Effector memory CD4-positive, alpha-beta T cell (primary cell): ENCODE data around the gene MSI2.

ENCODE experiments used
- DNase-seq, 3 donors: peaks; one replicate each; pipeline ENCODE4 v3.0.0-alpha.2; 2020
- H3K27ac ChIP-seq: 2 replicates; pipeline ENCODE4 v1.7.0; 2013; ENCODE audit warnings: mild to moderate bottlenecking, low read length, moderate library complexity; ENCODE audit not compliant: insufficient read depth, poor library complexity, severe bottlenecking
- H3K27me3 ChIP-seq: replicated peaks from 2 replicates; pipeline ENCODE4 v1.7.0; 2013; ENCODE audit warnings: mild to moderate bottlenecking, low read length; ENCODE audit not compliant: insufficient read depth, control insufficient read depth, poor library complexity, severe bottlenecking
- H3K36me3 ChIP-seq: 2 replicates; pipeline ENCODE4 v1.7.0; 2013; ENCODE audit warnings: mild to moderate bottlenecking, low read length, moderate library complexity; ENCODE audit not compliant: control insufficient read depth, insufficient read depth
- H3K4me1 ChIP-seq: 2 replicates; pipeline ENCODE4 v1.7.0; 2013; ENCODE audit warnings: low read length, mild to moderate bottlenecking; ENCODE audit not compliant: control insufficient read depth, insufficient read depth, poor library complexity, severe bottlenecking
- H3K4me3 ChIP-seq: 2 replicates; pipeline ENCODE4 v1.7.0; 2013; ENCODE audit warnings: low read length, low read depth, mild to moderate bottlenecking; ENCODE audit not compliant: insufficient read depth, poor library complexity, severe bottlenecking
- H3K9me3 ChIP-seq: 2 replicates; pipeline ENCODE4 v1.7.0; 2013; ENCODE audit warnings: mild to moderate bottlenecking, low read length, moderate library complexity; ENCODE audit not compliant: control insufficient read depth

The MSI2 gene

DNA sequence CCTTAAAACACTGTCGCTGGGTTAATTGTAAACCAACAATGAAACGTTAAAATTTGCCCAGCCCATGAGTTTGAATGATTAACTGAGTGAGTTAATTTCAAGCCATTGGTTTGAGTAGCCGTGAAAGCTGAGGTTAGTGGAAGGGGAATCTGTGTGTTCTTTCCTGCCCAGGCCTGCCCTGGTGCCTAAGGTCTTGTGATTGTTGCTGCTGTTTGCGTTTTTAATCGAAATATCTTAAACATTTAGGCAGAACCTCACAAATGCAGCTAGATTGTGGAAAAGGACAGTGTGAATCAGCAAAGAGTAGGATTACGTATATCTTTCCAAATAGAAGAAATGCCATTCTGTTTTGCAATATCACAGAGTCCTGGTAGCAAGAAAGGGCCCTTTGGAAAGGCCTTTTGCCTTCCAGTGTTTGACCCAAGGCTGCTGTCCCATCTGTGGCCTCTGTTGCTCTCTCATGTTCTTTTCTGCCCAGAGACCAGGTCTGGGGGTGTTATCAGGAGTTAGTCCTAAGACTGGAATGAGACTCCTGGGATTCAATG, 113.8 kb downstream of the MSI2 start:
- no peak overlapping the region for H3K27ac ChIP-seq
- H3K36me3 ChIP-seq: no peaks in the 10 kb centered on the region
- no peak for DNase-seq
- H3K9me3 ChIP-seq: no peaks in the 10 kb centered on the region
- no peaks in the 10 kb centered on the region for H3K4me1 ChIP-seq
- H3K4me3 ChIP-seq: no peak overlapping the region
- no peaks in the 10 kb centered on the region for H3K27me3 ChIP-seq

DNA sequence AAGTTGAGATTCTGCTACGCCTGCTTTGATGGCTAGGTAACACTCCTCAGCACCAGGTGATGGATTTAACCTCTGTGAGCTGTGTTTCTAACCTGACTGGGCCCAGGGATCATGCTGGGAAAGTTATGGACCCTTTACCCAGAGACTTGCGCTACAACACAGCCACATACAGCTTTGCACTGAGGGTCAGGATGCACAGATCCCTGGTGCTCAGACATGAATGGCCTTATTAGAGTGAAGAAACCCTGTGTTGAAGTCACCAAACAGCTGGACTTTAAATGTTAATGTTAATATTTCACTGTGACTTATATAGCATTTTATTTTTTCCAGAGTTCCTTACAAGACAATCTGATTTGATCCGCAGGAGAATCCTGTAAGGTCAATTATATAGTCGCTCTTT, 114.3 kb downstream of the MSI2 start:
- DNase-seq: no peak
- Histone ChIP-seq H3K27me3 (no peaks in the 10 kb centered on the region), H3K27ac (no peak overlapping the region), H3K36me3 (no peaks in the 10 kb centered on the region), H3K4me3 (no peak overlapping the region), H3K9me3 (no peaks in the 10 kb centered on the region), H3K4me1 (no peaks in the 10 kb centered on the region)

DNA sequence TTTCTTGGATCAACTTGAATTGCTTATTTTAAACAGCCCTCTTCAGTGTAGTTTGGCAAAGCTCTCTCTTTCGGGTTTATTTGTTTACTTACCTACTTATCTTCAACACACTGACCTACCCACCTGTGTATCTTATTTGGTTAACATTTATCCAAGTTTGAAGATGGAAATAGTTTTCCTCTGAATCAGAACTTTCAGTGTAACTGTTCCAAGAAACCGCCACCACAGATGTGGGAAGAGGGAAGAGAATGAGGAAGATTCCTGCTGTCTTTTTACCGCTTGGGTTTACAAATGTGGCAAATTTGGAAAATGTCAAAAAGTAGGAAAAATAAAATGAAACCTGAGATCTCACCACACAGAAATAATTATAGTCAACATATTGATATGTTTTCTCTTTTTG, 115.8 kb downstream of the MSI2 start:
- H3K9me3 ChIP-seq: no peaks in the 10 kb centered on the region
- H3K4me1 ChIP-seq: no peaks in the 10 kb centered on the region
- H3K27me3 ChIP-seq: no peaks in the 10 kb centered on the region
- DNase-seq: no peak
- H3K27ac ChIP-seq: no peak overlapping the region
- no peak overlapping the region for H3K4me3 ChIP-seq
- no peaks in the 10 kb centered on the region for H3K36me3 ChIP-seq

DNA sequence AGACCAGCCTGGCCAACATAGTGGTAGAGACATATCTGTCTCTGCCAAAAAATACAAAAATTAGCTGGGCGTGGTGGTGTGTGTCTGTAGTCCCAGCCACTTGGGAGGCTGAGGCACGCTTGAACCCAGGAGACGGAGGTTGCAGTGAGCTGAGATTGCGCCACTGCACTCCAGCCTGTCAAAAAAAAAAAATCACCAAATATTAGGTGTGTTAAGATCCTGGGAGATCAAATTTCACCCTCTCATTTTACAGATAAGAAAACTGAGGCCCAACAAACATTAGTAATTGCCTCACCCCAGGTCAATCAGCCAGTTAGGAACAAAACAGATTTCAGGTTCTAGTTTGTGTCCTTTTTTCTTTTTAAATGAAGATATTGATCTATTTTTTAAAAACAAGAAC, 116.7 kb downstream of the MSI2 start:
- Histone ChIP-seq H3K27ac (no peak overlapping the region), H3K9me3 (no peaks in the 10 kb centered on the region), H3K4me1 (no peaks in the 10 kb centered on the region), H3K36me3 (no peaks in the 10 kb centered on the region), H3K4me3 (no peak overlapping the region), H3K27me3 (no peaks in the 10 kb centered on the region)
- DNase-seq: no peak

DNA sequence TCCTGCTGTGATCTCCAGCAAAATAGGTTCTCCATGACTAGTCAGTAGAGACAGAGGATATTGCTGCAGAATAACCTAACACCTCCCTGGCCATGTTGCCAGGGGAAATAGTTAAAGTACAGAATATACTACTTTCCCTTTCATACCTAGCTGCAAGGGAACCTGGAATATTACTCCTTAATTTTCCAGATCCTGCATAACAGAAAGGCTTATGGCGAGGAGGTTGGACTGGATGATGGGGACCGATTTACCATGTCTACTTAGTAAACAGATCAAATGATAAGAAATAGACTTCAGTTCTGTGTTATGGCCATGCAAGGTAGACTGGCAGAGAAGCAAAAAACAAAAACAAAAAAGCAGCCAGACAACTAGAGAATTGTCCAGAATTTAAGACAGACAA, 117.4 kb downstream of the MSI2 start:
- H3K4me3 ChIP-seq: no peak overlapping the region
- H3K27me3 ChIP-seq: no peaks in the 10 kb centered on the region
- no peak for DNase-seq
- no peaks in the 10 kb centered on the region for H3K36me3 ChIP-seq
- H3K9me3 ChIP-seq: no peaks in the 10 kb centered on the region
- no peak overlapping the region for H3K27ac ChIP-seq
- H3K4me1 ChIP-seq: no peaks in the 10 kb centered on the region

DNA sequence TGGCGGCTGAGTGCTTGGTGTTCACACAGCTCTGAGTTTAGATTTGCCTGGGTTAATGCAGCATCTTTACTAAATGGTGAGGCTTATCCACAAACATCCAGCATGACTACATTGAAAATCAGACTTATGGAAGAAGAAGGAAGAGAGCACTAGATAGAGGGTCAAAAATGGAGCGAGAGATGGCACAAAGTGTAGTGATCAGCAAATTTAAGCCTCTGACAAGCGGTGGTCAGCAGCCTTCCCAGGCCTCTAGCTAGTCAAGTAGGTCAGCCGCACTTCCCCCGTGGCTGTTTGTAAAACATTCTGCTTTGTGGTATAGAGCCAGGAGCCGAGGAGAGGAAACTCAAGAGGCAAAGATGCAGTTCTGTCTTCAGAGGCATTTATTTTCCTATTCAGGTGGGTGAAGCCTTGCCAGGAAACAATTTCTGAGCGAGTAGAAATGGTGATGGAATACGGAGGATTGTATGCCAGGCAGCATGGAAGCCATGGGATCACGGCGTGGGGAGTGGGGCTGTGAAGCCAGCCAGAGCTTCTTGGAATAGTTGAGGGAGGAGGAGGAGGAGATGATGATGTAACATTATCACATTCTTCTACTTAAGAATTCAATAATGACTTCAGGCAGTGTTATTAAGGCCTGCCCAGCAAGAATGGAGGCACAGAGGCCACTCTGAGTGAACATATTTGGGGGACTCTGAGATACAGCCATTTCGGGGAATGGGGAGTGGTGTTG, 118.9 kb downstream of the MSI2 start:
- Histone ChIP-seq H3K27ac (no peak overlapping the region), H3K36me3 (no peaks in the 10 kb centered on the region), H3K4me1 (no peaks in the 10 kb centered on the region), H3K4me3 (no peak overlapping the region), H3K27me3 (no peaks in the 10 kb centered on the region), H3K9me3 (no peaks in the 10 kb centered on the region)
- DNase-seq: no peak

DNA sequence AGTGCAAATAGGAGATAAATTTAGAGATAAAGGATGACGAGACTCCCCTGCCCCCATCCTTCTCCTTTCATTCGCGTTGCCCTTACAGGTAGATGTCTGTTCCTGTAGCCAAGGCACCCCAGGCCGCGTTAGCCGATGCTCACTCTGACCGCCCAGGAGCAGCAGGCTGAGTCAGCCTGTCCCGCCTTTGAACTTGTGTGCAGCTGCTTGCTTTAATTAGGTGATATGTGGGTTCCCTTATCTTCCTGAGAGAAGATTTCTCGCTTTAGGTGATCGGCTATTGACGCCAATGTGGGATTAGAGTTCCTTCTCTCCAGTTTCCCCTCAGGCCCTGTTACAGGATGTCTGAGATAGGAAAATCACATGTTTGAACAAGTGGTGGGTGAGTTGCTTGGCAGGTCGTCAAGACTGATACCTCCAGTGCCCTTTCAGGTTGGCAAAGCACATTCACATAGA, 119.5 kb downstream of the MSI2 start:
- no peaks in the 10 kb centered on the region for H3K36me3 ChIP-seq
- H3K4me1 ChIP-seq: no peaks in the 10 kb centered on the region
- H3K9me3 ChIP-seq: no peaks in the 10 kb centered on the region
- H3K4me3 ChIP-seq: no peak overlapping the region
- H3K27ac ChIP-seq: no peak overlapping the region
- DNase-seq: no peak
- H3K27me3 ChIP-seq: no peaks in the 10 kb centered on the region

DNA sequence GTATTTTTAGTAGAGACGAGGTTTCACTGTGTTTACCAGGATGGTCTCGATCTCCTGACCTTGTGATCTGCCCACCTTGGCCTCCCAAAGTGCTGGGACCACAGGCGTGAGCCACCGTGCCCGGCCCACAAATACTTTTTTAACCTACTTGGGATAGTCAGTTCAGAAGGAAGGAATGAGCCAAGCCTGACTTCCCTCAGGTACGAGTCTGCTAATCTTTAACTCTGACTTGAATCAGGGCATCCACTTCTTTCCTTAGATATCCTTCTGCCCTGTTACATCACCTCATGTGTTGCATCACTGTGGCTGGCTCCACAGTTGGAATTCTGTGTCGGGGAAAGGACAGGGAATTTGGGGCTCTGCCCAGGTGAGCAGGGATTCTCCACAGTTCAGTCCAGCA, 120.8 kb downstream of the MSI2 start:
- no peak overlapping the region for H3K4me3 ChIP-seq

DNA sequence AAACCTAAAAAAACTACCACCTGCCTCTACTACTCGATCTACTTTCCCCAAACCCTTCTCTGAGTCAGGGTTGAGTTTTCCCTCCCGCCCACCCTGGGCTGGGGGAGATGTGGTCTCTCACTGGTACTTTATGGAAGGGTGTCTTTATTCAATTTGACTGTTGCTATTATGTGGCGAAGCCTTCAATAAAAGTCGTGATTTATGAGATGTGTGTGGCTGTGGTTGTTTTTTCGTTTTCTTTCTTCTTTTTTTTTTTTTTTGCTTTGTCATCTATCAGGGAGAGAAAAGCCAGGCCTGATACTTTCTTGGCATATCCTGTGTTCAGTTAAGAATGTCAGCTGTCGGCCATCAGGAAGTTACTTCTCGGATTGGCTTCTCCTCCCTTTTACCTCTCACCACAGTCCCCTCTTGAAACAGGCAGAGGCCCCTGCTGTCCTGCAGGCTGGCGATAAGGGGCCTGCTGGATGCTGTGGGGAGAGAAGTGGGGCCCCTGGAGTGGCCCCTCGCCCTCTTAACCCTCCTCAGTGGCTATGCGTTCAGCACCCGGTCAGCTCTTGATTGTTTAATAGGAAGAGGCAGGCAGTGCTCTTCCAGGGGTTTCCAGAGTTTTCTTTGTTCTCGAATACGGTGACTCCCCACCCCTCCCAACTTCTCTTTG, 123.0 kb downstream of the MSI2 start:
- Histone ChIP-seq H3K4me3 (no peak overlapping the region), H3K4me1 (no peaks in the 10 kb centered on the region), H3K36me3 (no peaks in the 10 kb centered on the region), H3K9me3 (no peaks in the 10 kb centered on the region), H3K27ac (no peak overlapping the region), H3K27me3 (no peaks in the 10 kb centered on the region)
- DNase-seq: no peak

More for the DNA sequence above, 120.8 kb downstream of the MSI2 start:
- no peaks in the 10 kb centered on the region for H3K4me1 ChIP-seq
- H3K27me3 ChIP-seq: no peaks in the 10 kb centered on the region
- no peaks in the 10 kb centered on the region for H3K9me3 ChIP-seq
- H3K36me3 ChIP-seq: no peaks in the 10 kb centered on the region
- no peak overlapping the region for H3K27ac ChIP-seq
- no peak for DNase-seq

DNA sequence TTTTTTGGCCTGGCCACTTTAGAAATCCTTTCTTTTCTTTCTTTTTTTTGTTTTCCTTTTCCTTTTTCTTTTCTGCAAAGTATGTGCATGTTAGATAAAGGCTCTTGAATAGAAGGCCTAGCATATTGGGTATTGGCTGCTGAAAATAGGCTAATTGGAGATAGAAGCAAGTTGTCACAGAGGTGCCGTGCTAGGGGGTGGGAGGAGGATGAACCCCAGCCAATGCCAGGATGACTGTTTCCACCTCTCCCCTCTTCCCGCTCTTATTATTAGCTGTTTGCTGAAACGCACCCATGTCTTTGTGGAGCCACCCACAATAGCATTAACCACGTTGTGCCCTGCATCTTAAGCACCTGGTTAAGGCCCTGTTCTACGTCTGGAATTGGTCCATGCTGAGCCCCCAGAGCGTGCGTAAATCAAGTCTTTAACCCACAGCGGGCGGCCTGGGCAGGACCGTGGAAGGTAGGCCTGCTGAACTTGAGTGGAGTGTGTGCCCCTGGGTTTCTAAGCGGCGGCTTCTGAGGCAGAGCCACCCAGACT, 123.6 kb downstream of the MSI2 start:
- no peaks in the 10 kb centered on the region for H3K4me1 ChIP-seq
- H3K4me3 ChIP-seq: no peak overlapping the region
- no peak for DNase-seq
- no peaks in the 10 kb centered on the region for H3K36me3 ChIP-seq
- H3K9me3 ChIP-seq: no peaks in the 10 kb centered on the region
- H3K27ac ChIP-seq: no peak overlapping the region
- H3K27me3 ChIP-seq: no peaks in the 10 kb centered on the region
